GM23248 (cell line): ENCODE data around the gene PIM3.

Experiments
- EZH2 ChIP-seq: fragments of 200-600 bp; sonication (generic); IDR thresholded peaks from 2 replicates; pipeline ENCODE4 v1.6.1; 2018; ENCODE audit warnings: antibody characterized with exemption, mild to moderate bottlenecking; ENCODE audit not compliant: insufficient read depth, poor library complexity, severe bottlenecking
- EZH2phosphoT487 ChIP-seq: fragments of 200-600 bp; sonication (generic); IDR thresholded peaks from 2 replicates; pipeline ENCODE4 v1.6.1; 2018; ENCODE audit warnings: antibody characterized with exemption, moderate library complexity, mild to moderate bottlenecking, low read depth; ENCODE audit not compliant: insufficient read depth

DNA sequence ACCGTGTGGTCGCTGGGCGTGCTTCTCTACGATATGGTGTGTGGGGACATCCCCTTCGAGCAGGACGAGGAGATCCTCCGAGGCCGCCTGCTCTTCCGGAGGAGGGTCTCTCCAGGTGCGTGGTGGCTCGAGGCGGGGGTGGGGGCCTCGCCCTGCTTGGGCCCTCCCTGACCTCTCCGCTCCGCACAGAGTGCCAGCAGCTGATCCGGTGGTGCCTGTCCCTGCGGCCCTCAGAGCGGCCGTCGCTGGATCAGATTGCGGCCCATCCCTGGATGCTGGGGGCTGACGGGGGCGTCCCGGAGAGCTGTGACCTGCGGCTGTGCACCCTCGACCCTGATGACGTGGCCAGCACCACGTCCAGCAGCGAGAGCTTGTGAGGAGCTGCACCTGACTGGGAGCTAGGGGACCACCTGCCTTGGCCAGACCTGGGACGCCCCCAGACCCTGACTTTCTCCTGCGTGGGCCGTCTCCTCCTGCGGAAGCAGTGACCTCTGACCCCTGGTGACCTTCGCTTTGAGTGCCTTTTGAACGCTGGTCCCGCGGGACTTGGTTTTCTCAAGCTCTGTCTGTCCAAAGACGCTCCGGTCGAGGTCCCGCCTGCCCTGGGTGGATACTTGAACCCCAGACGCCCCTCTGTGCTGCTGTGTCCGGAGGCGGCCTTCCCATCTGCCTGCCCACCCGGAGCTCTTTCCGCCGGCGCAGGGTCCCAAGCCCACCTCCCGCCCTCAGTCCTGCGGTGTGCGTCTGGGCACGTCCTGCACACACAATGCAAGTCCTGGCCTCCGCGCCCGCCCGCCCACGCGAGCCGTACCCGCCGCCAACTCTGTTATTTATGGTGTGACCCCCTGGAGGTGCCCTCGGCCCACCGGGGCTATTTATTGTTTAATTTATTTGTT is 2.4 kb downstream of the PIM3 start:
- TF ChIP-seq EZH2phosphoT487, result no peak
- no peak for TF ChIP-seq EZH2
